H9 (cell line): Measurements from ENCODE around the gene TPGS2. TPM values are rescaled to one million over a fixed set of nuclear protein-coding genes. Genes with fewer than 3 reads are reported as not detected.

Experiments
- DNase-seq: peaks from one replicate; pipeline ENCODE4 v3.0.0-alpha.2; 2017
- H2AFZ ChIP-seq: one replicate; pipeline ENCODE4 v1.6.1; 2013; ENCODE audit warnings: mild to moderate bottlenecking, low read length, control low read depth, moderate library complexity
- H2AK5ac ChIP-seq: 2 replicates; pipeline ENCODE4 v1.6.1; 2013; ENCODE audit warnings: low read length, control low read depth, mixed read lengths; ENCODE audit not compliant: insufficient read length
- H2BK120ac ChIP-seq: one replicate; pipeline ENCODE4 v1.6.1; 2013; ENCODE audit warnings: low read depth, mild to moderate bottlenecking, low read length, control low read depth, inconsistent platforms; ENCODE audit not compliant: poor library complexity, severe bottlenecking
- H2BK12ac ChIP-seq: 2 replicates; pipeline ENCODE4 v1.6.1; 2013; ENCODE audit warnings: low read length, control low read depth, mixed read lengths, low read depth; ENCODE audit not compliant: insufficient read length
- H2BK15ac ChIP-seq: 2 replicates; pipeline ENCODE4 v1.6.1; 2013; ENCODE audit warnings: low read depth, low read length, control low read depth
- H2BK20ac ChIP-seq: one replicate; pipeline ENCODE4 v1.6.1; 2013; ENCODE audit warnings: low read depth, mild to moderate bottlenecking, low read length, control low read depth, inconsistent platforms; ENCODE audit not compliant: poor library complexity, severe bottlenecking
- H2BK5ac ChIP-seq: 2 replicates; pipeline ENCODE4 v1.6.1; 2013; ENCODE audit warnings: low read length, control low read depth, mixed read lengths; ENCODE audit not compliant: insufficient read length
- H3K14ac ChIP-seq: 2 replicates; pipeline ENCODE4 v1.6.1; 2013; ENCODE audit warnings: low read length, control low read depth; ENCODE audit not compliant: insufficient read depth
- H3K18ac ChIP-seq: 2 replicates; pipeline ENCODE4 v1.6.1; 2013; ENCODE audit warnings: low read depth, mild to moderate bottlenecking, mixed read lengths, low read length, control low read depth; ENCODE audit not compliant: insufficient read length
- H3K23ac ChIP-seq: 2 replicates; pipeline ENCODE4 v1.6.1; 2013; ENCODE audit warnings: low read length, control low read depth, mixed read lengths, low read depth; ENCODE audit not compliant: insufficient read length
- H3K23me2 ChIP-seq: 2 replicates; pipeline ENCODE4 v1.6.1; 2013; ENCODE audit warnings: low read depth, mild to moderate bottlenecking, mixed read lengths, low read length, control low read depth; ENCODE audit not compliant: insufficient read length, poor library complexity, severe bottlenecking
- H3K27ac ChIP-seq: 2 replicates; pipeline ENCODE4 v1.5.1; 2013; ENCODE audit warnings: low read length, control low read depth, mixed read lengths, low read depth; ENCODE audit not compliant: insufficient read length
- H3K27me3 ChIP-seq: 2 replicates; pipeline ENCODE4 v1.6.1; 2013; ENCODE audit warnings: low read length, control low read depth, inconsistent platforms; ENCODE audit not compliant: insufficient read depth
- H3K4ac ChIP-seq: 2 replicates; pipeline ENCODE4 v1.6.1; 2013; ENCODE audit warnings: low read depth, mild to moderate bottlenecking, control low read depth, inconsistent platforms, low read length, moderate library complexity
- H3K4me1 ChIP-seq: 2 replicates; pipeline ENCODE4 v1.6.1; 2013; ENCODE audit warnings: low read length, control low read depth, inconsistent platforms; ENCODE audit not compliant: insufficient read depth
- H3K4me2 ChIP-seq: 2 replicates; pipeline ENCODE4 v1.6.1; 2013; ENCODE audit warnings: low read length, control low read depth, mixed read lengths; ENCODE audit not compliant: insufficient read length, insufficient read depth
- H3K56ac ChIP-seq: 2 replicates; pipeline ENCODE4 v1.6.1; 2013; ENCODE audit warnings: low read depth, mild to moderate bottlenecking, mixed read lengths, low read length, control low read depth; ENCODE audit not compliant: insufficient read length
- H3K79me1 ChIP-seq: 2 replicates; pipeline ENCODE4 v1.6.1; 2013; ENCODE audit warnings: low read depth, mild to moderate bottlenecking, moderate library complexity, low read length, control low read depth, inconsistent platforms; ENCODE audit not compliant: insufficient read depth, poor library complexity, severe bottlenecking
- H3K79me2 ChIP-seq: 2 replicates; pipeline ENCODE4 v1.6.1; 2013; ENCODE audit warnings: low read length, control low read depth, inconsistent platforms; ENCODE audit not compliant: insufficient read depth
- H3K9ac ChIP-seq: 2 replicates; pipeline ENCODE4 v1.6.1; 2013; ENCODE audit warnings: low read length, control low read depth, mixed read lengths; ENCODE audit not compliant: insufficient read length; ENCODE audit errors: extremely low read depth
- H3K9me3 ChIP-seq: one replicate; pipeline ENCODE4 v1.6.1; 2013; ENCODE audit warnings: low read depth, low read length, inconsistent platforms; ENCODE audit not compliant: control insufficient read depth
- H3T11ph ChIP-seq: one replicate; pipeline ENCODE4 v1.6.1; 2013; ENCODE audit warnings: mild to moderate bottlenecking, low read length, control low read depth, inconsistent platforms
- H4K20me1 ChIP-seq: one replicate; pipeline ENCODE4 v1.6.1; 2013; ENCODE audit not compliant: control insufficient read depth, insufficient read length, insufficient read depth
- H4K5ac ChIP-seq: 2 replicates; pipeline ENCODE4 v1.6.1; 2013; ENCODE audit warnings: low read depth, mild to moderate bottlenecking, mixed read lengths, low read length, control low read depth; ENCODE audit not compliant: insufficient read length
- H4K8ac ChIP-seq: replicated peaks from 2 replicates; pipeline ENCODE4 v1.6.1; 2013; ENCODE audit warnings: low read length, control low read depth, mixed read lengths, low read depth; ENCODE audit not compliant: insufficient read length
- H4K91ac ChIP-seq: 2 replicates; pipeline ENCODE4 v1.6.1; 2013; ENCODE audit warnings: low read depth, mild to moderate bottlenecking, moderate library complexity, mixed read lengths, low read length, control low read depth; ENCODE audit not compliant: insufficient read length
- H3K27ac Mint-ChIP-seq, 3 experiments: 2 replicates in 2 of 3; 3 replicates in 1 of 3; pipeline ENCODE4 v1.8.0; 2020 to 2021; ENCODE audit warnings: mixed read lengths in 3 of 3, mild to moderate bottlenecking in 1 of 3, moderate library complexity in 1 of 3
- H3K27me3 Mint-ChIP-seq: 2 replicates; pipeline ENCODE4 v1.8.0; 2021; ENCODE audit warnings: low read depth, mild to moderate bottlenecking, moderate library complexity, mixed read lengths
- H3K36me3 Mint-ChIP-seq, 3 experiments: 2 replicates in 2 of 3; 3 replicates in 1 of 3; pipeline ENCODE4 v1.8.0; 2020 to 2021; ENCODE audit warnings: low read depth in 3 of 3, mixed read lengths in 3 of 3; ENCODE audit not compliant: insufficient read depth in 1 of 3
- H3K4me1 Mint-ChIP-seq, 2 experiments: 2 replicates each; pipeline ENCODE4 v1.8.0; 2020; ENCODE audit warnings: mixed read lengths in 2 of 2
- H3K4me3 Mint-ChIP-seq, 2 experiments: 2 replicates in 1 of 2; 3 replicates in 1 of 2; pipeline ENCODE4 v1.8.0; 2020 to 2021; ENCODE audit warnings: mild to moderate bottlenecking in 2 of 2, mixed read lengths in 2 of 2, moderate library complexity in 1 of 2
- H3K9me3 Mint-ChIP-seq, 2 experiments: 2 replicates in 1 of 2; 3 replicates in 1 of 2; pipeline ENCODE4 v1.8.0; 2020; ENCODE audit warnings: mild to moderate bottlenecking in 2 of 2, mixed read lengths in 2 of 2, moderate library complexity in 1 of 2
- WGBS: extraction: QIAGEN DNeasy Blood & Tissue Kit; methylation state at CpG from one replicate; pipeline ENCODE4 v1.1.7; 2013; ENCODE audit warnings: missing lambda C conversion rate, low lambda C conversion rate, mixed read lengths; ENCODE audit not compliant: insufficient read length; ENCODE audit errors: extremely low coverage; 5-methylcytosine and 5-hydroxymethylcytosine counted together
- total RNA-seq: library from RNA; stranded (reverse); gene quantifications from 2 replicates; pipeline ENCODE4 v1.2.1, GENCODE V29; 2021
- TF ChIP-seq, protein P1 (sequence below): fragments of 200-600 bp; sonication (generic); conservative IDR thresholded peaks from 3 replicates; pipeline ENCODE4 v1.8.0; 2021; ENCODE audit warnings: antibody characterized with exemption, mild to moderate bottlenecking

Gene TPGS2
- total RNA-seq, 1 experiment from 2014 or later, result 147 TPM

DNA sequence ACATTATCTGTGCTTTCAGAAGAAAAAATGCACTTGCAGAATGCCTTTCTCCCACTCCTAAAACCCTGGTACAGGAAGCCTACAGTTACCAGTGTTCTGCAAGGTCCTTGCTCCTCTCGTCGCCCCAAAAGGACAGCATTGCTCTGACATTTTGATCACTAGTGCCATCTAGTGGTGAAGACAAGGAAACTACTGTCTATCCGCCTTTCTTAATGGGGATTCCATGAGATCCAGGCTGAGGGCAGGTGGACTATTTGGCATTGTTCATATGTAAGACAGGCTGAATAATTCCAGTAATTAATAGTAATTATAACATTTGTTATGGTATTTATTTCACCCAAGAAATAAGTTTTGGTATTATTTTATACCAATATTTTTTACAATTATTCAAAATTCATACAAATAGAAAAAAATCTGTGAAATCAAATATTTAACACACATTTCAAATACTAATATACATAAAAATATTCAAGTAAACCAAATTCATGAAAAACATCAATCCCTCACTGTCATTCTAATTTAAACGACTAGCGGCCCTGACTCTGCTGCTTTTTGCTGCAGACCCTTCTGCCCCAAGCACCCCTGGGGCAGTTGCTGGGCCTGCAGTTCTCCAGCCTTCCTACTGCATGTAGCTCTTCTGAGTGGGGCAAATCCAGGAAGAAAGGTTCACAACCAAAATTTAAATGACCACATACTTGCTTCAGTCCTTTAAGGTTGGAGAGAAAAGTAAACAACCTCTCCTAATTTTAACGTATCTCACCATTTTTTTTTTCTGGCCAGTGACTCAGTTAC is 19.0 kb downstream of the TPGS2 start:
- TF ChIP-seq, protein P1, sequence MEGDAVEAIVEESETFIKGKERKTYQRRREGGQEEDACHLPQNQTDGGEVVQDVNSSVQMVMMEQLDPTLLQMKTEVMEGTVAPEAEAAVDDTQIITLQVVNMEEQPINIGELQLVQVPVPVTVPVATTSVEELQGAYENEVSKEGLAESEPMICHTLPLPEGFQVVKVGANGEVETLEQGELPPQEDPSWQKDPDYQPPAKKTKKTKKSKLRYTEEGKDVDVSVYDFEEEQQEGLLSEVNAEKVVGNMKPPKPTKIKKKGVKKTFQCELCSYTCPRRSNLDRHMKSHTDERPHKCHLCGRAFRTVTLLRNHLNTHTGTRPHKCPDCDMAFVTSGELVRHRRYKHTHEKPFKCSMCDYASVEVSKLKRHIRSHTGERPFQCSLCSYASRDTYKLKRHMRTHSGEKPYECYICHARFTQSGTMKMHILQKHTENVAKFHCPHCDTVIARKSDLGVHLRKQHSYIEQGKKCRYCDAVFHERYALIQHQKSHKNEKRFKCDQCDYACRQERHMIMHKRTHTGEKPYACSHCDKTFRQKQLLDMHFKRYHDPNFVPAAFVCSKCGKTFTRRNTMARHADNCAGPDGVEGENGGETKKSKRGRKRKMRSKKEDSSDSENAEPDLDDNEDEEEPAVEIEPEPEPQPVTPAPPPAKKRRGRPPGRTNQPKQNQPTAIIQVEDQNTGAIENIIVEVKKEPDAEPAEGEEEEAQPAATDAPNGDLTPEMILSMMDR, result peak; percentile 86
- H3K18ac ChIP-seq, result no peak overlapping the region
- Mint-ChIP-seq H3K9me3 (no peaks in the 10 kb centered on the region), H3K4me1 (peaks cover 0 to 4% of the 10 kb centered on the region in 2 experiments; a peak in 1 of 4 replicates), H3K27ac (peak overlapping the region in 1 of 3 experiments; percentile 48; a peak in 2 of 7 replicates), H3K4me3 (no peak overlapping the region), H3K36me3 (peaks cover 27 to 62% (median 61%) of the 10 kb centered on the region in 3 experiments; a peak in 6 of 7 replicates), H3K27me3 (no peaks in the 10 kb centered on the region)
- H2BK5ac ChIP-seq, result no peak overlapping the region
- no peak overlapping the region for H3K4me2 ChIP-seq
- no peaks in the 10 kb centered on the region for H4K20me1 ChIP-seq
- no peak overlapping the region for H2BK20ac ChIP-seq
- H2BK12ac ChIP-seq, result no peak overlapping the region
- no peak overlapping the region for H2BK15ac ChIP-seq
- no peak overlapping the region for H4K8ac ChIP-seq
- no peak overlapping the region for H3K56ac ChIP-seq
- no peak overlapping the region for H3K4ac ChIP-seq
- H2AK5ac ChIP-seq, result no peak overlapping the region
- no peak overlapping the region for H3K27ac ChIP-seq
- H3K23me2 ChIP-seq, result no peaks in the 10 kb centered on the region
- H3K27me3 ChIP-seq, result no peaks in the 10 kb centered on the region
- H2AFZ ChIP-seq, result no peak overlapping the region
- WGBS, result no CpG with 5 or more reads among the region's 6 CpGs
- DNase-seq, result peak; percentile 47
- H3T11ph ChIP-seq, result no peak overlapping the region
- no peak overlapping the region for H3K23ac ChIP-seq
- H4K5ac ChIP-seq, result no peak overlapping the region
- H3K79me1 ChIP-seq, result no peaks in the 10 kb centered on the region
- H3K9ac ChIP-seq, result no peak overlapping the region
- no peaks in the 10 kb centered on the region for H3K79me2 ChIP-seq
- no peaks in the 10 kb centered on the region for H3K4me1 ChIP-seq
- H4K91ac ChIP-seq, result no peak overlapping the region
- H3K14ac ChIP-seq, result no peak overlapping the region
- H2BK120ac ChIP-seq, result no peak overlapping the region
- H3K9me3 ChIP-seq, result no peaks in the 10 kb centered on the region
